ENCODE results near the gene FOXI3. TPM values are rescaled to one million over a fixed set of nuclear protein-coding genes. Genes with fewer than 3 reads are reported as not detected.
"Not testable (repeated sequence)": the region's sequence is repeated elsewhere in the genome, so short reads cannot be mapped to it uniquely, and the experiment has no call there.

Gene FOXI3
- polyA plus RNA-seq, 1 donor (not counting 4 experiments of a cell fraction or from before 2014, with no cell fraction given), result not detected

GRCh38 chr2:88429929-88430328 lies 22.6 kb downstream of the FOXI3 start:
- Histone ChIP-seq H4K20me1 (ENCODE audit: control insufficient read depth, extremely low read depth, insufficient read depth, low read length) (no peaks in the 10 kb centered on the region), H2AFZ (ENCODE audit: control insufficient read depth, low read length) (no peak overlapping the region), H3K4me1 (ENCODE audit: control insufficient read depth, extremely low read depth, insufficient read depth, low read length) (no peaks in the 10 kb centered on the region), H3K9ac (ENCODE audit: control insufficient read depth, extremely low read depth, insufficient read depth, low read length) (no peak overlapping the region), H3K27me3 (ENCODE audit: control insufficient read depth, extremely low read depth, insufficient read depth, low read length) (no peaks in the 10 kb centered on the region), H3K79me2 (ENCODE audit: control insufficient read depth, insufficient read depth, low read length) (no peaks in the 10 kb centered on the region), H3K36me3 (ENCODE audit: control insufficient read depth in 2 of 2, extremely low read depth in 1 of 2, insufficient read depth in 2 of 2, low read length in 2 of 2) (no peaks in the 10 kb centered on the region), H3K9me3 (ENCODE audit: control insufficient read depth, low read depth, low read length) (no peaks in the 10 kb centered on the region), H3K27ac (ENCODE audit: control insufficient read depth, insufficient read depth, low read length) (no peak overlapping the region), H3K4me2 (ENCODE audit: control insufficient read depth, extremely low read depth, insufficient read depth, low read depth, low read length) (no peak overlapping the region), H3K4me3 (ENCODE audit: control insufficient read depth in 2 of 3, extremely low read depth in 1 of 3, insufficient read depth in 2 of 3, low read depth in 1 of 3, low read length in 3 of 3) (no peak overlapping the region), H3K9me1 (ENCODE audit: control insufficient read depth, extremely low read depth, insufficient read depth, low read length) (no peaks in the 10 kb centered on the region)
- TF ChIP-seq EZH2 (IDR thresholded peaks at IDR 0.05; ENCODE audit: low read length), result no peak
- TF ChIP-seq, protein P1, sequence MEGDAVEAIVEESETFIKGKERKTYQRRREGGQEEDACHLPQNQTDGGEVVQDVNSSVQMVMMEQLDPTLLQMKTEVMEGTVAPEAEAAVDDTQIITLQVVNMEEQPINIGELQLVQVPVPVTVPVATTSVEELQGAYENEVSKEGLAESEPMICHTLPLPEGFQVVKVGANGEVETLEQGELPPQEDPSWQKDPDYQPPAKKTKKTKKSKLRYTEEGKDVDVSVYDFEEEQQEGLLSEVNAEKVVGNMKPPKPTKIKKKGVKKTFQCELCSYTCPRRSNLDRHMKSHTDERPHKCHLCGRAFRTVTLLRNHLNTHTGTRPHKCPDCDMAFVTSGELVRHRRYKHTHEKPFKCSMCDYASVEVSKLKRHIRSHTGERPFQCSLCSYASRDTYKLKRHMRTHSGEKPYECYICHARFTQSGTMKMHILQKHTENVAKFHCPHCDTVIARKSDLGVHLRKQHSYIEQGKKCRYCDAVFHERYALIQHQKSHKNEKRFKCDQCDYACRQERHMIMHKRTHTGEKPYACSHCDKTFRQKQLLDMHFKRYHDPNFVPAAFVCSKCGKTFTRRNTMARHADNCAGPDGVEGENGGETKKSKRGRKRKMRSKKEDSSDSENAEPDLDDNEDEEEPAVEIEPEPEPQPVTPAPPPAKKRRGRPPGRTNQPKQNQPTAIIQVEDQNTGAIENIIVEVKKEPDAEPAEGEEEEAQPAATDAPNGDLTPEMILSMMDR (optimal IDR thresholded peaks at IDR 0.05 in 1 of 3, IDR thresholded peaks at IDR 0.05 in 1 of 3, conservative IDR thresholded peaks at IDR 0.05 in 1 of 3; ENCODE audit: extremely low read depth in 1 of 3, insufficient read depth in 2 of 3, low read length in 3 of 3), result no peak
- DNase-seq (ENCODE audit: low read depth, low spot score) (no peak), FAIRE-seq (no peak)
- dilution Hi-C loops (cut with MboI; ENCODE audit: extremely low pct_ligation_motif_present, low sequenced_read_pairs), result no loop called here

- Histone ChIP-seq H3K4me3 (ENCODE audit: control insufficient read depth in 2 of 3, extremely low read depth in 1 of 3, insufficient read depth in 2 of 3, low read depth in 1 of 3, low read length in 3 of 3) (no peak overlapping the region), H3K9me1 (ENCODE audit: control insufficient read depth, extremely low read depth, insufficient read depth, low read length) (no peaks in the 10 kb centered on the region), H3K4me1 (ENCODE audit: control insufficient read depth, extremely low read depth, insufficient read depth, low read length) (no peaks in the 10 kb centered on the region), H3K4me2 (ENCODE audit: control insufficient read depth, extremely low read depth, insufficient read depth, low read depth, low read length) (no peak overlapping the region), H3K9ac (ENCODE audit: control insufficient read depth, extremely low read depth, insufficient read depth, low read length) (no peak overlapping the region), H2AFZ (ENCODE audit: control insufficient read depth, low read length) (no peak overlapping the region), H3K36me3 (ENCODE audit: control insufficient read depth in 2 of 2, extremely low read depth in 1 of 2, insufficient read depth in 2 of 2, low read length in 2 of 2) (no peaks in the 10 kb centered on the region), H3K79me2 (ENCODE audit: control insufficient read depth, insufficient read depth, low read length) (no peaks in the 10 kb centered on the region), H3K9me3 (ENCODE audit: control insufficient read depth, low read depth, low read length) (no peaks in the 10 kb centered on the region), H3K27ac (ENCODE audit: control insufficient read depth, insufficient read depth, low read length) (no peak overlapping the region), H3K27me3 (ENCODE audit: control insufficient read depth, extremely low read depth, insufficient read depth, low read length) (no peaks in the 10 kb centered on the region), H4K20me1 (ENCODE audit: control insufficient read depth, extremely low read depth, insufficient read depth, low read length) (no peaks in the 10 kb centered on the region)
- DNase-seq (ENCODE audit: low read depth, low spot score) (no peak), FAIRE-seq (no peak)
- no peak for TF ChIP-seq EZH2 (IDR thresholded peaks at IDR 0.05; ENCODE audit: low read length)
- TF ChIP-seq, protein P1 (optimal IDR thresholded peaks at IDR 0.05 in 1 of 3, IDR thresholded peaks at IDR 0.05 in 1 of 3, conservative IDR thresholded peaks at IDR 0.05 in 1 of 3; ENCODE audit: extremely low read depth in 1 of 3, insufficient read depth in 2 of 3, low read length in 3 of 3), result no peak
- dilution Hi-C loops (cut with MboI; ENCODE audit: extremely low pct_ligation_motif_present, low sequenced_read_pairs), result no loop called here
Observed at GRCh38 chr2:88423733-88424132, 28.8 kb downstream of the FOXI3 start.

DNA sequence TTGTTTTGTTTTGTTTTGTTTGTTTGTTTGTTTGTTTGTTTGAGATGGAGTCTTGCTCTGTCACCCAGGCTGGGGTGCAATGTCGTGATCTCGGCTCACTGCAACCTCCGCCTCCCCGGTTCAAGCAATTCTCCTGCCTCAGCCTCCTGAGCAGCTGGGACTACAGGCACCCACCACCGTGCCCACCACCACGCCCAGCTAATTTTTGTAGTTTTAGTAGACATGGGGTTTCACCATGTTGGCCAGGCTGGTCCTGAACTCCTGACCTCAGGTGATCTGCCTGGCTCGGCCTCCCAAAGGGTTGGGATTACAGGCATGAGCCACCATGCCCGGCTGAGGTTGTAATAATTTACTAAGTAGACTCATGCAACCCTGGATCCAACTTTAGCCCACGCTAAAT lies 33.4 kb downstream of the FOXI3 start:
- H3K79me2 ChIP-seq (ENCODE audit: control insufficient read depth, insufficient read depth, low read length); H3K9ac ChIP-seq (ENCODE audit: control insufficient read depth, extremely low read depth, insufficient read depth, low read length); H3K4me2 ChIP-seq (ENCODE audit: control insufficient read depth, extremely low read depth, insufficient read depth, low read depth, low read length); dilution Hi-C loops (cut with MboI; ENCODE audit: extremely low pct_ligation_motif_present, low sequenced_read_pairs); H3K4me1 ChIP-seq (ENCODE audit: control insufficient read depth, extremely low read depth, insufficient read depth, low read length); H3K9me3 ChIP-seq (ENCODE audit: control insufficient read depth, low read depth, low read length); H3K27ac ChIP-seq (ENCODE audit: control insufficient read depth, insufficient read depth, low read length); H3K9me1 ChIP-seq (ENCODE audit: control insufficient read depth, extremely low read depth, insufficient read depth, low read length); DNase-seq (ENCODE audit: low read depth, low spot score); FAIRE-seq; H3K36me3 ChIP-seq (ENCODE audit: control insufficient read depth in 2 of 2, extremely low read depth in 1 of 2, insufficient read depth in 2 of 2, low read length in 2 of 2); H3K27me3 ChIP-seq (ENCODE audit: control insufficient read depth, extremely low read depth, insufficient read depth, low read length); H4K20me1 ChIP-seq (ENCODE audit: control insufficient read depth, extremely low read depth, insufficient read depth, low read length); H3K4me3 ChIP-seq (ENCODE audit: control insufficient read depth in 2 of 3, extremely low read depth in 1 of 3, insufficient read depth in 2 of 3, low read depth in 1 of 3, low read length in 3 of 3); H2AFZ ChIP-seq (ENCODE audit: control insufficient read depth, low read length): not testable (repeated sequence)

Data from keratinocyte (primary cell).